Measurements from ENCODE around the gene RBM22.

The RBM22 gene

GRCh38 chr5:150671509-150672236, 29.2 kb downstream of the RBM22 start:
- DNase-seq = no peak

- DNase-seq = no peak
These were observed 29.9 kb downstream of the RBM22 start for GRCh38 chr5:150670948-150671310.

GRCh38 chr5:150670275-150670947, 30.5 kb downstream of the RBM22 start:
- no peak for DNase-seq

- peak; percentile 65 for DNase-seq
These were observed 35.8 kb downstream of the RBM22 start for GRCh38 chr5:150665044-150665443.

- DNase-seq = no peak
These were observed 36.9 kb downstream of the RBM22 start for GRCh38 chr5:150663936-150664335.

GRCh38 chr5:150662731-150663516, 37.9 kb downstream of the RBM22 start:
- no peak for DNase-seq

GRCh38 chr5:150661821-150662596, 38.9 kb downstream of the RBM22 start:
- DNase-seq = no peak

- DNase-seq = no peak
These were observed 39.8 kb downstream of the RBM22 start, which contains the start of gene MYOZ3 for GRCh38 chr5:150661086-150661485. TSS of gene MYOZ3 (plus strand) at chr5:150661251. CDS start at chr5:150662942, 1,691 bp downstream.

GRCh38 chr5:150660108-150660831, 40.6 kb downstream of the RBM22 start:
- no peak for DNase-seq

- no peak for DNase-seq
These were observed 41.3 kb downstream of the RBM22 start for GRCh38 chr5:150659360-150660107.

- no peak for DNase-seq
These were observed 42.1 kb downstream of the RBM22 start for GRCh38 chr5:150658699-150659265.

GRCh38 chr5:150658121-150658520, 42.7 kb downstream of the RBM22 start:
- DNase-seq = no peak

- DNase-seq = peak; percentile 58
These were observed 44.4 kb downstream of the RBM22 start for GRCh38 chr5:150656191-150657132.

- no peak for DNase-seq
These were observed 45.6 kb downstream of the RBM22 start for GRCh38 chr5:150655221-150655620.

GRCh38 chr5:150653762-150654556, 46.9 kb downstream of the RBM22 start:
- DNase-seq = no peak

- DNase-seq = peak; percentile 60
These were observed 47.6 kb downstream of the RBM22 start for GRCh38 chr5:150653145-150653761.

GRCh38 chr5:150651924-150652671, 48.8 kb downstream of the RBM22 start:
- DNase-seq = no peak

GRCh38 chr5:150651382-150651781, 49.5 kb downstream of the RBM22 start:
- no peak for DNase-seq

Measured in fibroblast of skin of right quadriceps (primary cell).